Astrocyte (in vitro differentiated cells and primary cell): ENCODE results near the gene FBXL13. TPM values are rescaled to one million over a fixed set of nuclear protein-coding genes. Genes with fewer than 3 reads are reported as not detected.

Source experiments
- DNase-seq: peaks from one replicate; pipeline ENCODE4 v3.0.0-alpha.2; 2010; ENCODE audit warnings: low read depth
- FAIRE-seq: peaks from 2 replicates; lab custom pipeline; 2011; peaks lifted over from hg19 to GRCh38; lab: Jason Lieb, UNC
- H2AFZ ChIP-seq: 2 replicates; pipeline ENCODE4 v1.6.0; 2012; ENCODE audit warnings: low read depth, low read length, inconsistent platforms
- H3K27ac ChIP-seq: 2 replicates; pipeline ENCODE4 v1.5.1; 2011; ENCODE audit warnings: low read depth, low read length, inconsistent platforms
- H3K27me3 ChIP-seq: 2 replicates; pipeline ENCODE4 v1.6.0; 2011; ENCODE audit warnings: low read length, inconsistent platforms; ENCODE audit not compliant: insufficient read depth
- H3K36me3 ChIP-seq: 2 replicates; pipeline ENCODE4 v1.5.1; 2011; ENCODE audit warnings: low read length, inconsistent platforms; ENCODE audit not compliant: insufficient read depth
- H3K4me1 ChIP-seq: 2 replicates; pipeline ENCODE4 v1.5.1; 2011; ENCODE audit warnings: low read length, inconsistent platforms; ENCODE audit not compliant: insufficient read depth
- H3K4me2 ChIP-seq: 2 replicates; pipeline ENCODE4 v1.6.0; 2012; ENCODE audit warnings: low read length, inconsistent platforms
- H3K4me3 ChIP-seq: 2 replicates; pipeline ENCODE4 v1.5.1; 2011; ENCODE audit warnings: low read depth, mild to moderate bottlenecking, low read length, inconsistent platforms; ENCODE audit not compliant: insufficient read depth
- H3K79me2 ChIP-seq: 2 replicates; pipeline ENCODE4 v1.6.0; 2012; ENCODE audit warnings: mild to moderate bottlenecking, low read length, inconsistent platforms; ENCODE audit not compliant: insufficient read depth
- H3K9ac ChIP-seq: 2 replicates; pipeline ENCODE4 v1.6.0; 2012; ENCODE audit warnings: mild to moderate bottlenecking, low read length, inconsistent platforms
- H3K9me3 ChIP-seq: 2 replicates; pipeline ENCODE4 v1.5.1; 2012; ENCODE audit warnings: low read depth, mild to moderate bottlenecking, low read length, inconsistent platforms; ENCODE audit not compliant: insufficient read depth
- H4K20me1 ChIP-seq: 2 replicates; pipeline ENCODE4 v1.6.0; 2012; ENCODE audit warnings: low read length, inconsistent platforms; ENCODE audit not compliant: insufficient read depth
- H3K27ac Mint-ChIP-seq: one replicate; pipeline ENCODE4 v1.8.0; 2021; ENCODE audit warnings: mild to moderate bottlenecking, mixed read lengths; ENCODE audit not compliant: unreplicated experiment
- H3K27me3 Mint-ChIP-seq: one replicate; pipeline ENCODE4 v1.8.0; 2021; ENCODE audit warnings: low read depth, mixed read lengths; ENCODE audit not compliant: unreplicated experiment
- H3K36me3 Mint-ChIP-seq: one replicate; pipeline ENCODE4 v1.8.0; 2021; ENCODE audit warnings: low read depth, mixed read lengths; ENCODE audit not compliant: unreplicated experiment
- H3K4me1 Mint-ChIP-seq: one replicate; pipeline ENCODE4 v1.8.0; 2021; ENCODE audit warnings: low read depth, mixed read lengths; ENCODE audit not compliant: unreplicated experiment
- H3K4me3 Mint-ChIP-seq: one replicate; pipeline ENCODE4 v1.8.0; 2021; ENCODE audit warnings: mild to moderate bottlenecking, moderate library complexity, mixed read lengths; ENCODE audit not compliant: unreplicated experiment
- H3K9me3 Mint-ChIP-seq: one replicate; pipeline ENCODE4 v1.8.0; 2021; ENCODE audit warnings: mild to moderate bottlenecking, mixed read lengths; ENCODE audit not compliant: unreplicated experiment
- EZH2 ChIP-seq: IDR thresholded peaks from 2 replicates; pipeline ENCODE4 v1.6.1; 2012; ENCODE audit warnings: mild to moderate bottlenecking, low read length, inconsistent platforms; ENCODE audit not compliant: insufficient read depth
- total RNA-seq: library from RNA; stranded (reverse); gene quantifications from 2 replicates; pipeline ENCODE4 v1.2.1, GENCODE V29; 2021
- TF ChIP-seq, protein P1 (sequence below): IDR thresholded peaks from 2 replicates; pipeline ENCODE4 v1.5.1; 2011; ENCODE audit warnings: low read depth, mild to moderate bottlenecking, inconsistent platforms, low read length, moderate library complexity; ENCODE audit not compliant: insufficient read depth

FBXL13 gene
- total RNA-seq, 1 donor from 2014 or later = 1.2 TPM

DNA sequence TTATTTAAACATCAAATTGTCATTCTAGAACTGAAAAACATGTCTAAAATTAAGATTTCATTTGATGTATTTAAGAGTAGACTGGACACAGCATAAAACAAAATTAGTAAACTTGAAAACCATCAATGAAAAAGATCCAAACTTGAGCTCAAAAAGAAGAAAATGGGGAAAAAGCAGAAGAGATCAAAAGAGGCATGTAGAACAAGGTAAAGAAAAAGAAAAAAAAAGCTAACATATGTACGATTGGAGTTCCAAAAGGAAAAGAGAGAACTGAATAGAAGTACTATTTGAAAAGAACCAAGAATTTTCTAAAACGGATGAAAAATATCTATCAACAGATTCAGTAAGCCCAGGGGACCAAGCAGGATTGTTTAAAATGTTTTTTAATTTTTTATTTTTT lies 3.6 kb downstream of the FBXL13 start:
- Histone ChIP-seq H3K9me3 (no peaks in the 10 kb centered on the region), H4K20me1 (peaks cover 2% of the 10 kb centered on the region), H3K36me3 (no peaks in the 10 kb centered on the region), H3K4me1 (peaks cover 9% of the 10 kb centered on the region), H3K9ac (no peak overlapping the region), H3K79me2 (peaks cover 7% of the 10 kb centered on the region), H2AFZ (no peak overlapping the region), H3K4me3 (no peak overlapping the region), H3K27me3 (no peaks in the 10 kb centered on the region), H3K4me2 (no peak overlapping the region), H3K27ac (no peak overlapping the region)
- Mint-ChIP-seq H3K36me3 (peaks cover 4% of the 10 kb centered on the region), H3K4me1 (peaks cover 3% of the 10 kb centered on the region), H3K27ac (no peak overlapping the region), H3K27me3 (no peaks in the 10 kb centered on the region), H3K4me3 (no peak overlapping the region), H3K9me3 (peaks cover 5% of the 10 kb centered on the region)
- TF ChIP-seq, protein P1, sequence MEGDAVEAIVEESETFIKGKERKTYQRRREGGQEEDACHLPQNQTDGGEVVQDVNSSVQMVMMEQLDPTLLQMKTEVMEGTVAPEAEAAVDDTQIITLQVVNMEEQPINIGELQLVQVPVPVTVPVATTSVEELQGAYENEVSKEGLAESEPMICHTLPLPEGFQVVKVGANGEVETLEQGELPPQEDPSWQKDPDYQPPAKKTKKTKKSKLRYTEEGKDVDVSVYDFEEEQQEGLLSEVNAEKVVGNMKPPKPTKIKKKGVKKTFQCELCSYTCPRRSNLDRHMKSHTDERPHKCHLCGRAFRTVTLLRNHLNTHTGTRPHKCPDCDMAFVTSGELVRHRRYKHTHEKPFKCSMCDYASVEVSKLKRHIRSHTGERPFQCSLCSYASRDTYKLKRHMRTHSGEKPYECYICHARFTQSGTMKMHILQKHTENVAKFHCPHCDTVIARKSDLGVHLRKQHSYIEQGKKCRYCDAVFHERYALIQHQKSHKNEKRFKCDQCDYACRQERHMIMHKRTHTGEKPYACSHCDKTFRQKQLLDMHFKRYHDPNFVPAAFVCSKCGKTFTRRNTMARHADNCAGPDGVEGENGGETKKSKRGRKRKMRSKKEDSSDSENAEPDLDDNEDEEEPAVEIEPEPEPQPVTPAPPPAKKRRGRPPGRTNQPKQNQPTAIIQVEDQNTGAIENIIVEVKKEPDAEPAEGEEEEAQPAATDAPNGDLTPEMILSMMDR = no peak
- no peak for TF ChIP-seq EZH2
- no peak for DNase-seq
- FAIRE-seq = no peak

DNA sequence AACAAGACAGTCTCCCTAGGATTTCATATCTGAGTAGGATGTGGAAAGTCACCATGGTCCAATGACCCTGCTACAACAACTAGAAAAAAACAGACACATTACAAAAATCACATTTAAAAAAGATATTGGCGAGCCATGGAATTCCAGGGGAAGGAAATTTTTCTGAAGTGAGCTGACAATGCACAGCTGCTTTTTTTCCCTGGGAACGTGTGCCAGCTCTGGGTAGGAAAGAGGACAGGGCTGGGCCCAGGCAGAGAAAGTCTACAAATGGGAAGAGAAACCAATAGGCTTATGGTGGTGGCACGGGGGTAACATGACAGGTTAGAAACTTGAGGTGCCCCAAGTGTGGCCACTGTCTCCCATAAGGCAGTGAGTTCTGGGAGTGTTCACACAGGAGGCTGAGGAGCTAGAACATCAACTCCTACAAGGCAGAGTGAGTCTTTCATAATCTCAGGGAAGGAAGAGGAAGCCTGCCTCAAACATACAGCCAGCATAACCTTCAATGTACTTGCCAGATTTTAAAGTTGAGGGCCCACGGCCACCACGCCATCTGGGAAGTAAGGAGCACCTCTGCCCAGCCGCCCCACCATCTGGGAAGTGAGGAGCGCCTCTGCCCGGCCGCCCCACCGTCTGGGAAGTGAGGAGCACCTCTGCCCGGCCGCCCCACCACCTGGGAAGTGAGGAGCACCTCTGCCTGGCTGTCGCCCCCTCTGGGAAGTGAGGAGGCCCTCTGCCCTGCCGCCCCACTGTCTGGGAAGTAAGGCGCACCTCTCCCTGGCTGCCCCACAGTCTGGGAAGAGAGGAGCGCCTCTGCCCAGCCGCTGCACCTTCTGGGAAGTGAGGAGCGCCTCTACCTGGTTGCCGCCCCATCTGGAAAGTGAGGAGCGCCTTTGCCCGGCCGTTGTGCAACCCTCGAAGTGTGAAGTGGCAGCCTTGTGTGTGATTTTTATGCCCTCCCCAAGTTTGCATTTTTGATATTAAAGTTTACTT lies 5.9 kb downstream of the FBXL13 start:
- Mint-ChIP-seq H3K4me1 (peaks cover under 1% of the 10 kb centered on the region), H3K27me3 (no peaks in the 10 kb centered on the region), H3K9me3 (peaks cover 5% of the 10 kb centered on the region), H3K27ac (no peak overlapping the region), H3K4me3 (no peak overlapping the region), H3K36me3 (peaks cover 4% of the 10 kb centered on the region)
- no peak for DNase-seq
- no peaks in the 10 kb centered on the region for H3K36me3 ChIP-seq
- no peaks in the 10 kb centered on the region for H3K27me3 ChIP-seq
- no peak overlapping the region for H3K4me3 ChIP-seq
- H3K9ac ChIP-seq = no peak overlapping the region
- H3K4me1 ChIP-seq = peaks cover 5% of the 10 kb centered on the region
- no peak overlapping the region for H2AFZ ChIP-seq
- H3K27ac ChIP-seq = no peak overlapping the region
- no peak overlapping the region for H3K4me2 ChIP-seq
- no peaks in the 10 kb centered on the region for H3K79me2 ChIP-seq
- no peak for FAIRE-seq
- TF ChIP-seq EZH2 = no peak
- TF ChIP-seq, protein P1 = no peak
- H4K20me1 ChIP-seq = no peaks in the 10 kb centered on the region
- H3K9me3 ChIP-seq = no peaks in the 10 kb centered on the region

DNA sequence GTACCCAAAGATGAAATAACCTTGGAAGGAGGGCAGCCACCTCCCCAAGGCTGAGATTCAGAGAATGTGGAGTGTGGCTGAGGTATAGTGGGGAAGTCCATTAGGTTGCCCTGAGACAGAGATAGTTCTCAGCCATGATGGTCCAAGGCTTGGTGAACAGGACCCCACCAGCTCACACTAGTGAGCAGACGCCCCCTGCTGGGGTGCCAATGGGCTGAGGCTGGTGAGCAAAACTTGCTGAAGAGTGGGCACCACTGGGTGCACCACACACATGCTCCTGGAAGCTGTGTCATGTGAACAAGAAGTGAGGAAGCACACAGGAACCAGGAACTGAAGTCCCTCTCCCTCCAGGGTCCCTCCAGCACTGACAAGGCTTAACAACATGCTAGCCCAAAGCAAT lies 8.9 kb downstream of the FBXL13 start:
- H3K27me3 ChIP-seq = no peaks in the 10 kb centered on the region
- no peaks in the 10 kb centered on the region for H3K4me1 ChIP-seq
- Mint-ChIP-seq H3K36me3 (peaks cover 4% of the 10 kb centered on the region), H3K9me3 (peaks cover 5% of the 10 kb centered on the region), H3K4me3 (no peak overlapping the region), H3K27ac (no peak overlapping the region), H3K27me3 (no peaks in the 10 kb centered on the region), H3K4me1 (peaks cover 1% of the 10 kb centered on the region)
- H3K4me3 ChIP-seq = no peak overlapping the region
- no peak overlapping the region for H3K4me2 ChIP-seq
- no peaks in the 10 kb centered on the region for H4K20me1 ChIP-seq
- no peak overlapping the region for H3K9ac ChIP-seq
- no peak for DNase-seq
- FAIRE-seq = no peak
- TF ChIP-seq EZH2 = no peak
- TF ChIP-seq, protein P1 = peak; percentile 29
- no peak overlapping the region for H3K27ac ChIP-seq
- no peaks in the 10 kb centered on the region for H3K36me3 ChIP-seq
- H3K79me2 ChIP-seq = no peaks in the 10 kb centered on the region
- no peak overlapping the region for H2AFZ ChIP-seq
- no peaks in the 10 kb centered on the region for H3K9me3 ChIP-seq
